Gastroesophageal sphincter (tissue), 4 donors: Measurements from ENCODE around the gene PMFBP1. TPM values are rescaled to one million over a fixed set of nuclear protein-coding genes. Genes with fewer than 3 reads are reported as not detected.

Experiments
- ATAC-seq: fragments of 150-250 bp; one replicate; pipeline ENCODE4 v1.9.1; 2016; ENCODE audit warnings: mild to moderate bottlenecking, moderate library complexity
- H3K27ac ChIP-seq, 4 donors: fragments of 200-600 bp; sonication (generic) in 3 of 4; 1 replicate in 3 of 4; 2 replicates in 1 of 4; pipeline ENCODE4 v1.5.1; 2016 to 2019
- H3K27me3 ChIP-seq: fragments of 200-600 bp; sonication (generic); one replicate; pipeline ENCODE4 v1.5.1; 2019
- H3K36me3 ChIP-seq, 2 donors: fragments of 200-600 bp; sonication (generic); one replicate each; pipeline ENCODE4 v1.5.1; 2019; ENCODE audit warnings: control low read depth in 1 of 2
- H3K4me1 ChIP-seq, 3 donors: fragments of 200-600 bp; sonication (generic); 1 replicate in 2 of 3; 2 replicates in 1 of 3; pipeline ENCODE4 v1.5.1; 2016 to 2019; ENCODE audit warnings: control low read depth in 2 of 3
- H3K4me3 ChIP-seq, 2 donors: fragments of 200-600 bp; sonication (generic); one replicate each; pipeline ENCODE4 v1.5.1; 2019; ENCODE audit warnings: mild to moderate bottlenecking in 1 of 2, moderate library complexity in 1 of 2
- H3K9me3 ChIP-seq, 3 donors: fragments of 200-600 bp; sonication (generic); one replicate each; pipeline ENCODE4 v1.5.1; 2017 to 2019; ENCODE audit warnings: control low read depth in 2 of 3
- EP300 ChIP-seq: sonication (generic); formaldehyde crosslinking; IDR thresholded peaks from one replicate; pipeline ENCODE4 v1.6.1; 2017; ENCODE audit warnings: antibody characterized with exemption, mild to moderate bottlenecking
- POLR2A ChIP-seq, 2 donors: fragments of 450-650 bp; IDR thresholded peaks; one replicate each; pipeline ENCODE4 v1.6.1; 2017; ENCODE audit warnings: antibody characterized with exemption in 2 of 2, mild to moderate bottlenecking in 2 of 2, moderate library complexity in 1 of 2
- POLR2AphosphoS5 ChIP-seq: sonication (generic); formaldehyde crosslinking; IDR thresholded peaks from one replicate; pipeline ENCODE4 v1.6.1; 2017; ENCODE audit warnings: antibody characterized with exemption
- WGBS, 2 donors: methylation state at CpG; one replicate each; pipeline ENCODE4 v1.1.5; 2018; ENCODE audit warnings: low coverage in 1 of 2; 5-methylcytosine and 5-hydroxymethylcytosine counted together
- total RNA-seq, 4 donors: library from RNA; depleted of rRNA; stranded (reverse); fragments of >200 nt; gene quantifications; one replicate each; pipeline ENCODE4 v1.1.0, GENCODE V29; 2016
- TF ChIP-seq, protein P1 (sequence below), 4 experiments: fragments of 200-600 bp in 2 of 4; fragments of 450-650 bp in 2 of 4; sonication (generic) in 1 of 4; IDR thresholded peaks; one replicate each; pipeline ENCODE4 v1.5.1; 2017 to 2019; ENCODE audit warnings: antibody characterized with exemption in 4 of 4, mild to moderate bottlenecking in 2 of 4, moderate library complexity in 2 of 4

The PMFBP1 gene
- total RNA-seq, 4 donors from 2014 or later: 0.16 to 0.81 (median 0.39) TPM; not detected in 1

DNA sequence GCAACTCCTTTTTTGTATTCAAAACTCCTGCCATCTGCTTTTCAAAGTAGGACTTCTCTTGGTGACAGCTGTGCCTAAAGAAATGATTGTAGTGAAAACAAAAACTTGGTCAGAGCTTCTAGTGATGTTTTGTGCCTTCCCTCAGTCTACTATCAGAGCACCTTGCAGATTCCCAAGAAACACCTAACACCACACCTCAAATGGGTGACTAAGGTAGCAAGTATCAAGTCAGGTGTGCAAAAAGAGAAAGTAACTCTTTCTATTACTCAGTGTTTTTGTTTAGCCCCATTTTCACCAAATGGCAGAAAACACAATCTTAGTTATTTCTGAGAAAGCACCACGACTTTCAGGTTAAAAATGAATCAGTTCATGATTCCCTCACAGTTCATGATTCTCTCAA is 2.0 kb upstream of the PMFBP1 start:
- no peak for ATAC-seq
- Histone ChIP-seq H3K36me3 (no peaks in the 10 kb centered on the region), H3K9me3 (no peaks in the 10 kb centered on the region), H3K27me3 (no peaks in the 10 kb centered on the region), H3K4me1 (no peaks in the 10 kb centered on the region), H3K4me3 (no peak overlapping the region), H3K27ac (no peak overlapping the region)
- WGBS, 2 donors: 67 to 89% methylated on average over 1 of the region's 1 CpG
- TF ChIP-seq EP300: no peak
- no peak for TF ChIP-seq POLR2AphosphoS5
- TF ChIP-seq, protein P1, sequence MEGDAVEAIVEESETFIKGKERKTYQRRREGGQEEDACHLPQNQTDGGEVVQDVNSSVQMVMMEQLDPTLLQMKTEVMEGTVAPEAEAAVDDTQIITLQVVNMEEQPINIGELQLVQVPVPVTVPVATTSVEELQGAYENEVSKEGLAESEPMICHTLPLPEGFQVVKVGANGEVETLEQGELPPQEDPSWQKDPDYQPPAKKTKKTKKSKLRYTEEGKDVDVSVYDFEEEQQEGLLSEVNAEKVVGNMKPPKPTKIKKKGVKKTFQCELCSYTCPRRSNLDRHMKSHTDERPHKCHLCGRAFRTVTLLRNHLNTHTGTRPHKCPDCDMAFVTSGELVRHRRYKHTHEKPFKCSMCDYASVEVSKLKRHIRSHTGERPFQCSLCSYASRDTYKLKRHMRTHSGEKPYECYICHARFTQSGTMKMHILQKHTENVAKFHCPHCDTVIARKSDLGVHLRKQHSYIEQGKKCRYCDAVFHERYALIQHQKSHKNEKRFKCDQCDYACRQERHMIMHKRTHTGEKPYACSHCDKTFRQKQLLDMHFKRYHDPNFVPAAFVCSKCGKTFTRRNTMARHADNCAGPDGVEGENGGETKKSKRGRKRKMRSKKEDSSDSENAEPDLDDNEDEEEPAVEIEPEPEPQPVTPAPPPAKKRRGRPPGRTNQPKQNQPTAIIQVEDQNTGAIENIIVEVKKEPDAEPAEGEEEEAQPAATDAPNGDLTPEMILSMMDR (IDR thresholded peaks at IDR 0.05): no peak
- no peak for TF ChIP-seq POLR2A (IDR thresholded peaks at IDR 0.05)

DNA sequence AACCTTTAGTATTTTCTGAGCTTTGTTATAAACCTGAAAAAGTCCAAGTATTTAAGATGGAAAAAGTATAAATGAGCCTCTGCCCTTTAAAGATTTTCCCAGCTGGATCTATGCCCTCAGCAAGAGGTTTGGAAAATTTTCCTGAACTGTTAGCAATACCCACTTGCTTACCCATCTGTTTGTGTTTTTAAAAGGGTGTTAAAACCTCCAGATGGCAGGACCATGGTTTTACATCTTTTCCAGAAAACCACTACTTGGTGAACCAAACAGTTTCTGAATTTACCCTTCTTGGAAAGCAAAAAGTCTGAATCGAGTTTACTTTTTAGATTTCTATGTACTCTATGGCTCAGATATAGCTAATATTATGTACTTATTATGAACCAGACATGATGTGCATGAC is 719 bp downstream of the PMFBP1 start:
- no peaks in the 10 kb centered on the region for H3K36me3 ChIP-seq
- no peak overlapping the region for H3K27ac ChIP-seq
- H3K9me3 ChIP-seq: no peaks in the 10 kb centered on the region
- TF ChIP-seq POLR2AphosphoS5 (no peak), POLR2A (IDR thresholded peaks at IDR 0.05) (no peak), EP300 (no peak)
- TF ChIP-seq, protein P1 (IDR thresholded peaks at IDR 0.05): no peak
- peaks cover 6% of the 10 kb centered on the region for H3K27me3 ChIP-seq
- 80 to 89% methylated on average over 1 of the region's 1 CpG for WGBS, 2 donors
- H3K4me3 ChIP-seq: no peak overlapping the region
- no peaks in the 10 kb centered on the region for H3K4me1 ChIP-seq
- no peak for ATAC-seq

DNA sequence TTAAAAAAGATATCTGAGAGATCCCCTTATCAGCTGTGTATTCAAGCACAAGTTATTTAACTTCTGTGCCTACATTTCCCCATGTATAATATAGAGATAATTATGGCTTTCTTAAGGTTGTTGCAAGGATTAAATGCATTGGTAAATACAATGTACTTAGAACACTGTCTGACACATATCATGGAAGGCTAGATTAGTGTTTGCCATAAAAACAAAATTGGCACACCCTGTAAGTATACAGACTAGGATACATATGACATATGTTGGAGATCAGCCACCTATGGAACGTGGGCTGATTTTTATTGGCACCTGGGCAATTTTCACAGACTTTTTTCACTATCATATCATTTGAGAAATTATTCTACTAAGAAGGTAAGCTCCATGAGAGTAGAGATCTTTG is 2.2 kb downstream of the PMFBP1 start:
- Histone ChIP-seq H3K27ac (no peak overlapping the region), H3K9me3 (no peaks in the 10 kb centered on the region), H3K4me1 (no peaks in the 10 kb centered on the region), H3K27me3 (peaks cover 6% of the 10 kb centered on the region), H3K36me3 (no peaks in the 10 kb centered on the region), H3K4me3 (no peak overlapping the region)
- ATAC-seq: no peak
- WGBS, 2 donors: 33 to 45% methylated on average over 1 of the region's 1 CpG
- TF ChIP-seq EP300 (no peak), POLR2AphosphoS5 (no peak), POLR2A (IDR thresholded peaks at IDR 0.05) (no peak)
- TF ChIP-seq, protein P1 (IDR thresholded peaks at IDR 0.05): no peak

DNA sequence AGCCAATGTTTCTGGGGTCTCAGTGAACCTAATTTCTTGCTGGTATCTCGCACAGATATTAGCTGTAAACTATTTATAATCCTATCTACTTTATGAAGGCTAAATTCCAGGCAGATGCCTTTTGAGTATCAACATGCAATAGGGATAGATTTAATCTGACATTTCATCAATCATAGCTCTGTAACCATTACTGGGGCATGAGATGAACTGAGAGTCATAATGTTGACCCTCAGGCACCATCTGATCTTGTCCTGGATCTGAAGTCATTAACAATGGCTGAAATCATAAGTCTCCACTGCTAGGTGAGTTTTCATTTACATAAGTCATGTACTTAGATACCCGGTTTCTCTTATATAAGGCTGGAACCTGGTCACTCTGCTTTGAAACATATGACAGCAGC is 3.6 kb downstream of the PMFBP1 start:
- peaks cover 14% of the 10 kb centered on the region for H3K27me3 ChIP-seq
- 83 to 85% methylated on average over 2 of the region's 2 CpGs for WGBS, 2 donors

DNA sequence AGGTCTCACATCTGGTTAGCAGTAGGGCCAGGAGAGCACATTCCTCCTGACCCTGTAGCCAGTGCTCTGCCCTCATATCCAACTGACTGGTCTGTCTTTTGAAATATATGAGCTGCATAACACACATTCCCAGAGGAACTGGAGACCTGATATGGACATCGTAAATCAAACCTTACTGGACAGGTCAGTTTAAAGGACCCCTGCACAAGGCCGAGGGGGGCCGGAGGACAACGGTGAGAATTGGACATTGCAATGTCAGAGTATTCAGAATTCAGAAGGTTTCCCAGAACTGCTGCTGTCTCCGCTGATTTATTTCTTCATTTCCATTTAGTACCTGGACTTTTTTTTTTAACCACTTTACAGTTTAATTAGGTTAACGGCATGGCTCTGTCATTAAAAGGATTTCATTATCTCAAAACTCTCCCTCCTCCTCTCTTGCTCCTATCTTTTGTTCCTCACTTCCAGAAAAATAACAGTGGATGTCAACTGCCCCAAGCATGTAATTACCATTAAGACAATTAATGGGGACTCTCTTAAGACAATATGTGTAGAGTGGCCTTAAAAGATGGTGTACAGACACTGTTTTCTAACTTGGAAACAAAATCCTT is 4.9 kb downstream of the PMFBP1 start:
- Histone ChIP-seq H3K36me3 (no peaks in the 10 kb centered on the region), H3K4me1 (no peaks in the 10 kb centered on the region), H3K4me3 (no peak overlapping the region), H3K27ac (no peak overlapping the region), H3K9me3 (no peaks in the 10 kb centered on the region), H3K27me3 (peaks cover 14% of the 10 kb centered on the region)
- WGBS, 2 donors: 43 to 56% methylated on average over 3 to 6 of the region's 6 CpGs
- TF ChIP-seq, protein P1 (IDR thresholded peaks at IDR 0.05): no peak
- no peak for TF ChIP-seq POLR2AphosphoS5
- no peak for TF ChIP-seq POLR2A (IDR thresholded peaks at IDR 0.05)
- no peak for TF ChIP-seq EP300
- ATAC-seq: no peak

More for the DNA sequence above, 3.6 kb downstream of the PMFBP1 start:
- H3K27ac ChIP-seq: no peak overlapping the region
- no peaks in the 10 kb centered on the region for H3K36me3 ChIP-seq
- no peaks in the 10 kb centered on the region for H3K4me1 ChIP-seq
- no peaks in the 10 kb centered on the region for H3K9me3 ChIP-seq
- TF ChIP-seq, protein P1 (IDR thresholded peaks at IDR 0.05): no peak
- TF ChIP-seq POLR2AphosphoS5 (no peak), EP300 (no peak), POLR2A (IDR thresholded peaks at IDR 0.05) (no peak)
- H3K4me3 ChIP-seq: no peak overlapping the region
- ATAC-seq: no peak
